HUES48 (cell line): Measurements from ENCODE around the gene PACS1.
"Not testable (repeated sequence)": the region's sequence is repeated elsewhere in the genome, so short reads cannot be mapped to it uniquely, and the experiment has no call there.

Source experiments
- H3K27ac ChIP-seq: one replicate; pipeline ENCODE4 v1.7.0; 2013; ENCODE audit warnings: low read depth, low read length, inconsistent platforms
- H3K27me3 ChIP-seq: 2 replicates; pipeline ENCODE4 v1.6.1; 2013; ENCODE audit warnings: mild to moderate bottlenecking, low read length; ENCODE audit not compliant: control insufficient read depth, insufficient read depth
- H3K36me3 ChIP-seq: 2 replicates; pipeline ENCODE4 v1.6.1; 2013; ENCODE audit warnings: low read length; ENCODE audit not compliant: control insufficient read depth, insufficient read depth
- H3K4me1 ChIP-seq: 2 replicates; pipeline ENCODE4 v1.6.1; 2013; ENCODE audit warnings: mild to moderate bottlenecking, low read length; ENCODE audit not compliant: control insufficient read depth, insufficient read depth
- H3K4me3 ChIP-seq: 2 replicates; pipeline ENCODE4 v1.5.1; 2013; ENCODE audit warnings: mild to moderate bottlenecking, low read depth, low read length
- H3K9ac ChIP-seq: 2 replicates; pipeline ENCODE4 v1.6.1; 2013; ENCODE audit warnings: mild to moderate bottlenecking, low read depth, low read length, moderate library complexity
- H3K9me3 ChIP-seq: 2 replicates; pipeline ENCODE4 v1.6.1; 2013; ENCODE audit warnings: low read length; ENCODE audit not compliant: control insufficient read depth, insufficient read depth

PACS1 gene

GRCh38 chr11:66069715-66070603 is at the start of gene PACS1:
Gene PACS1 (plus strand): TSS chr11:66070272. CDS start chr11:66070487, 215 bp downstream.
- H3K4me1 ChIP-seq = peaks cover 20% of the 10 kb centered on the region

GRCh38 chr11:66020618-66021357 is 49.3 kb upstream of the PACS1 start:
- peaks cover 17% of the 10 kb centered on the region; the same call in 1 of the 2 replicates for H3K27me3 ChIP-seq
- no peak overlapping the region for H3K9ac ChIP-seq
- no peak overlapping the region for H3K4me3 ChIP-seq
- H3K4me1 ChIP-seq = no peaks in the 10 kb centered on the region
- no peaks in the 10 kb centered on the region for H3K9me3 ChIP-seq
- H3K36me3 ChIP-seq = no peaks in the 10 kb centered on the region
- no peak overlapping the region for H3K27ac ChIP-seq

More at GRCh38 chr11:66069715-66070603, at the start of gene PACS1:
- Histone ChIP-seq H3K9ac (peak within 1 kb of the TSS; percentile 47), H3K4me3 (peak within 1 kb of the TSS; percentile 76), H3K27me3 (no peaks in the 10 kb centered on the region), H3K9me3 (no peaks in the 10 kb centered on the region), H3K27ac (peak within 1 kb of the TSS; percentile 88), H3K36me3 (peaks cover 57% of the 10 kb centered on the region)

DNA sequence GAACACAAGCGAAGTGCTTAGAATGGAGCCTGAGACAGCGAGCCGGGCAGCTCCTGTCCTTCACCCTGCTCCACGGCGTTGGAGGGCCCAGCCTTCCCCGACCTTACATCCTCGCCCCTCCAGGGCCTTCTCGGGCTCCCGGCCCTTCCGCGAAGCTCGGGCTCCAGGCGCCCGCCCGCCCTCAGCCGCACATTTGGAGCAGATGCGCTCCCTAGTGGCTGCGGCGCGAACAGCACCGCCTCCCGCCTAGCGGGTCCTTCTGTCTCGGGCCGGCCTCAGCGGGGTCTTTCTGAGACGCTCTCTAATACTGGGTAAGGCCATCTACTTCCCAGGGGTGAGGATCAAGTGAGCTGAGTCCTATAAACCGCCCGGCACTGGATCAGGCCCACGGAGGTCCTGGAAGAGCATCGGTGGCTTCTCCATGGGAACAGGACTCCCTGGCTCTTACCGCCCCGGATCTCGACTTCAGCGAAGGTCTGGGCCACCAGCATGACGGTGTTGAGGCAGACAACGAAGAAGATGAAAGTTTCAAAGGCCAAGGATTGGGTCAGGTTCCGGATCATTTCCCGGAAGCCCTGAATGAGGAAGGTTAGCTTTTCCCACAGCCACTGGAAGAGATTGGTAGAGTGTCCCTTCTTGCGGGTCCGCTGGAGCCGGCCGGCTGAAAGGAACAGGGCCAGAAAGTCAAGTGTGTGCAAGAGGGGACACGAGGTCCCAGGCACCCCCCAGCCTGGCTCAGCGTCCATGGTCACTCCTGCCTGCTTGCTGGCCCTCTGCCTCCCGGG is 47.5 kb upstream of the PACS1 start:
- no peaks in the 10 kb centered on the region for H3K36me3 ChIP-seq
- no peaks in the 10 kb centered on the region for H3K4me1 ChIP-seq
- no peak overlapping the region for H3K27ac ChIP-seq
- no peaks in the 10 kb centered on the region for H3K9me3 ChIP-seq
- no peak overlapping the region for H3K4me3 ChIP-seq
- no peak overlapping the region for H3K9ac ChIP-seq
- peaks cover 17% of the 10 kb centered on the region; the same call in 1 of the 2 replicates for H3K27me3 ChIP-seq

- peaks cover 17% of the 10 kb centered on the region; the same call in 1 of the 2 replicates for H3K27me3 ChIP-seq
- H3K4me1 ChIP-seq, H3K9ac ChIP-seq, H3K27ac ChIP-seq, H3K4me3 ChIP-seq, H3K36me3 ChIP-seq, H3K9me3 ChIP-seq: not testable (repeated sequence)
Measured at GRCh38 chr11:66023186-66023440, 47.0 kb upstream of the PACS1 start.

DNA sequence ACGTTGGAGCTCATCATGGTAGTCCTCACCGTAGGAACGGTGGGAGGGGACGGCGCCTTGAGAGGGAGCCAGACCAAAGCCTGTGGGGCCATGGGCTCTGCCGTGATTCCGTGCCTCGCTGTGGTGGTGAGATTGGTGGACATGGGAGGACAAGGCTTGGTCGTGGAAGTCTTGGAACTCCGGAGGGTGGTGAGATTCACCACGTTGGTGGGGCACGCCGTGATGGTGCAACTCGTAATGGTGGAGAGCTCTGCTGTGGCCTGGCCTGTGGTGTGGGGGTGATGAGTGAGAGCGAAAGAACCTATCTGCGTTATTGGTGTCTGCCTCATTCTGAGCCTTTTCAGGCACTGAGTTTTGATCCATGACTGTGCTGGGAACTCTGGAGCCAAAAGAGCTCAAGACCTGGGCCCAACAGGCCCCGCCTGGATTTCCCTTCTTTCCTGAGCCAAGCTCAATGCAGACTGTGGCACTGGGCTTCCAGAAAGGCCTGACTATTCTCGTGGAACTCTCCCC is 44.0 kb upstream of the PACS1 start, which contains the start of gene CATSPER1:
CATSPER1 (minus strand) TSS at position 463 of the 513 bp plus-strand sequence; CDS start at position 363, 100 bp downstream.
- Histone ChIP-seq H3K27ac (no peak within 1 kb of the TSS), H3K36me3 (no peaks in the 10 kb centered on the region), H3K27me3 (peaks cover 17% of the 10 kb centered on the region; the same call in 1 of the 2 replicates), H3K4me1 (no peaks in the 10 kb centered on the region), H3K9me3 (no peaks in the 10 kb centered on the region), H3K9ac (no peak within 1 kb of the TSS), H3K4me3 (no peak within 1 kb of the TSS)

DNA sequence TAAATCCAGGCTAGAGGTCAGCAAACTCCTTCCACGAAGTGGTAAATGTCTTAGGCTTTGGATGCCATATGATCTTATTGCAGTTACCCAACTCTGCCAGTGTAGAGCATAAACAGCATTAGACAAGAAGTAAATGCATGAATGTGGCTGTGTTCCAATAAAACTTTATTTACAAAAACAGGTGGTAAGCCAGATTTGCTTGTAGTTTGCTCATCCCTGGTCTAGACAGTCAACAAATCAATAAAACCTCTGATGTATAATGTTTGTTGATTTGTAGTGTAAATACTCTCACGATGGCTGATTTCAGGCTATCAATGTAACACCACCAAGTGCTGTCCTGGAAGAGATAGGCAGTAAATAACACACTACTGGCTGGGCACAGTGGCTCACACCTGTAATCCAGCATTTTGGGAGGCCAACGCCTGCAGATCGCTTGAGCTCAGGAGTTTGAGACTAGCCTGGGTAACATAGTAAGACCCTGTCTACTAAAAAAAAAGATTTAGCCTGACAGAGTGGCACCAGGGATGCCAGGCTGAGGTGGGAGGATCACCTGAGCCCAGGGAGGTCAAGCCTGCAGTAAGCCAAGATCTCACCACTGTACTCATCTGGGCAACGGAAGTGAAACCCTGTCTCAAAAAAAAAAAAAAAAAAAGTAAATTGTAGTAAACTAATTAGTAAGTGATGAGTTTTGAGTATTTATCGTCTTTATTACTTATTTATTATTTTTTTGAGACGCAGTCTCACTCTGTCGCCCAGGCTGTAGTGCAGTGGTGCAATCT is 36.9 kb upstream of the PACS1 start:
- H3K9ac ChIP-seq = no peak overlapping the region
- no peak overlapping the region for H3K27ac ChIP-seq
- H3K4me1 ChIP-seq = no peaks in the 10 kb centered on the region
- H3K27me3 ChIP-seq = no peaks in the 10 kb centered on the region
- H3K9me3 ChIP-seq = peaks cover 5% of the 10 kb centered on the region; the same call in 1 of the 2 replicates
- no peak overlapping the region for H3K4me3 ChIP-seq
- no peaks in the 10 kb centered on the region for H3K36me3 ChIP-seq

DNA sequence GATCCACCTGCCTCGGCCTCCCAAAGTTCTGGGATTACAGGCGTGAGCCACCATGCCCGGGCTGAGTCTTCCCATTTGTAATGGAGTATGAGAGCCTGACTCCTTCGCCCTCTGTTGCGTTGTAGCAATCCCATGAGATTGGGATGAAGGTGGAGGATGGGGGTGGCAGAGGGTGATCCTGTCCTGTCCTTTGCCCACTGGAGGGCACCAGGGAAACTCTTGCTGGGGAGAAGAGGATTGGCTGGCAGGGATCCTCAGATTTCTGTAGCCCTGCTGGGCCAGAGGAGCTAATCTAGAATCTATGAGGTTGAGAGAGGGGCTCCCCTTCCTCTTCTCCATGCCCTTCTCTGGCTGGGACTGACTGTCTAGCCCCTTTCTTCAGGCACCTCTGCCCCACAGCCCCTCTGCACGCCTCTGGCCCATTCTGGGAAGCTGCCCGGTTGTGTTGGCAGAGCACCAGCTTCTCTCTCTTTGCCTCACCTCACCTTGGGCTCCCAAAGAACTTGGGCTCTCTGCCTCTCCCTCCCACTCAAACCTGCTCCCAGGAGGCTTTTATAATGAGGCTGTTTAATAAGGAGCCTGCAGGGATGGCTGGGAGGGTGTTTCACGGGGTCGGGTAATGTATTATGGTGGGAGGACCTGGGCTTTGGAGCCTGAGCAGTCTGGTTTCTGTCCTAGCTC is 34.3 kb upstream of the PACS1 start:
- H3K4me1 ChIP-seq = no peaks in the 10 kb centered on the region
- no peak overlapping the region for H3K4me3 ChIP-seq
- H3K36me3 ChIP-seq = no peaks in the 10 kb centered on the region
- H3K27ac ChIP-seq = no peak overlapping the region
- H3K9ac ChIP-seq = no peak overlapping the region
- H3K9me3 ChIP-seq = peaks cover 5% of the 10 kb centered on the region; the same call in 1 of the 2 replicates
- H3K27me3 ChIP-seq = no peaks in the 10 kb centered on the region

DNA sequence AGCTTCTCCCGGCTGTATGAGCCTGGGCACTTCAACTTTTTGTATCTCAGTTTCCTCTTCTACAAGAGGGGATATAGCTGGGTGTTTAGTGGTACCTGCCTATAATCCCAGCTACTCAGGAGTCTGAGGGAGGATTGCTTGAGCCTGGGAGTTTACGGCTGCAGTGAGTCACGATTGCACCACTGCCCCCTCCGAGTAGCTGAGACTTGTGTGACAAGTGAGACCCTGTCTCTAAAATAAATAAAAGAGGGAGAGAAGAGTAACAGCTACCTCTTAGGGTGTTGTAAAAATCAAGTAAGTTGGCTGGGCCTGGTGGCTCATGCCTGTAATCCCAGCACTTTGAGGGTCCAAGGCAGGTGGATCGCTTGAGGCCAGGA is 33.8 kb upstream of the PACS1 start:
- Histone ChIP-seq H3K27ac (no peak overlapping the region), H3K4me1 (no peaks in the 10 kb centered on the region), H3K9me3 (peaks cover 5% of the 10 kb centered on the region; the same call in 1 of the 2 replicates), H3K36me3 (peaks cover 2% of the 10 kb centered on the region; the same call in 1 of the 2 replicates), H3K4me3 (no peak overlapping the region), H3K27me3 (no peaks in the 10 kb centered on the region), H3K9ac (no peak overlapping the region)

DNA sequence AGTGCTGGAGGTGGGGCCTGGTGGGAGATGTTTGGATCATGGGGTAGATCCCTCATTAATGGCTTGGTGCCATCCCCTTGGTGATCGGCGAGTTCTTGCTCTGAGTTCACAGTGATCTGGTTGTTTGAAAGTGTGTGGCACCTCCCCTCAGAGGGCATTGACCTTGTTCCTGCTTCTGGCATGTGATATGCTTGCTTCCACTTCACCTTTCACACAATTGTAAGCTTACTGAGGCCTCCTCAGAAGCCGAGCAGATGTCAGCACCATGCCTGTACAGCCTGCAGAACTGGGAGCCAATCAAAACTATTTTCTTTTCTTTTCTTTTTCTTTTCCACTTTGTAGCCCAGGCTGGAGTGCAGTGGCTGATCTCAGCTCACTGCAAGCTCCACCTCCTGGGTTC is 32.7 kb upstream of the PACS1 start:
- Histone ChIP-seq H3K9me3 (peaks cover 5% of the 10 kb centered on the region; the same call in 1 of the 2 replicates), H3K4me1 (no peaks in the 10 kb centered on the region), H3K27ac (no peak overlapping the region)

More for the DNA sequence above, 32.7 kb upstream of the PACS1 start:
- H3K9ac ChIP-seq = no peak overlapping the region
- peaks cover 11% of the 10 kb centered on the region; the same call in 1 of the 2 replicates for H3K36me3 ChIP-seq
- H3K27me3 ChIP-seq = no peaks in the 10 kb centered on the region
- no peak overlapping the region for H3K4me3 ChIP-seq
